BJ (cell line): ENCODE results near the gene MAFF. TPM values are rescaled to one million over a fixed set of nuclear protein-coding genes. Genes with fewer than 3 reads are reported as not detected.

Source experiments
- CTCF ChIA-PET: fragments of 350-600 bp; formaldehyde crosslinking; extraction: SDS; loops from one replicate; lab custom pipeline; 2021; ENCODE audit warnings: antibody characterized with exemption, inconsistent platforms; lab: Yijun Ruan, JAX
- POLR2A ChIA-PET: fragments of 300-600 bp; sonication (Branson Sonifier 250); formaldehyde crosslinking; extraction: SDS; loops from one replicate; lab custom pipeline; 2021; ENCODE audit warnings: antibody characterized with exemption; lab: Charles Lee
- DNase-seq: peaks from one replicate; pipeline ENCODE4 v3.0.0-alpha.2; 2011; ENCODE audit warnings: low read depth
- H3K27me3 ChIP-seq: 2 replicates; pipeline ENCODE4 v1.6.0; 2011; ENCODE audit warnings: low read length; ENCODE audit not compliant: control insufficient read depth, insufficient read depth
- H3K36me3 ChIP-seq: 2 replicates; pipeline ENCODE4 v1.5.1; 2011; ENCODE audit warnings: low read length; ENCODE audit not compliant: control insufficient read depth, insufficient read depth
- H3K4me3 ChIP-seq: 2 replicates; pipeline ENCODE4 v1.5.1; 2011; ENCODE audit warnings: low read depth, mild to moderate bottlenecking, control low read depth, low read length
- CTCF ChIP-seq: IDR thresholded peaks from 2 replicates; pipeline ENCODE4 v1.5.1; 2011; ENCODE audit warnings: low read depth, mild to moderate bottlenecking, control low read depth, inconsistent platforms, low read length, moderate library complexity; ENCODE audit not compliant: insufficient read depth
- polyA plus RNA-seq: library from polyadenylated mRNA; depleted of rRNA; stranded (reverse); fragments of >200 nt; gene quantifications from 2 replicates; pipeline ENCODE4 v1.2.3, GENCODE V29; 2011

The MAFF gene
- polyA plus RNA-seq, 1 experiment: 14.8 TPM

- no peak overlapping the region for H3K4me3 ChIP-seq
- CTCF ChIA-PET: no interaction called here
Observed at GRCh38 chr22:38170469-38170868, 31.3 kb upstream of the MAFF start.

GRCh38 chr22:38171927-38172831 is 29.6 kb upstream of the MAFF start:
- ChIA-PET CTCF (interaction anchor here (0.7 to 0.9 kb wide), 2 partner anchors 18 to 58 kb away, joined by 3 read pairs; no protein-coding TSS in a partner anchor), POLR2A (no interaction called here)
- no peak for DNase-seq
- H3K27me3 ChIP-seq: no peaks in the 10 kb centered on the region
- no peaks in the 10 kb centered on the region for H3K36me3 ChIP-seq
- TF ChIP-seq CTCF: no peak
- no peak overlapping the region for H3K4me3 ChIP-seq

More at GRCh38 chr22:38170469-38170868, 31.3 kb upstream of the MAFF start:
- POLR2A ChIA-PET: no interaction called here
- no peak for TF ChIP-seq CTCF
- H3K27me3 ChIP-seq: no peaks in the 10 kb centered on the region
- H3K36me3 ChIP-seq: no peaks in the 10 kb centered on the region
- DNase-seq: no peak

- no peak overlapping the region for H3K4me3 ChIP-seq
- TF ChIP-seq CTCF: no peak
- ChIA-PET POLR2A (no interaction called here), CTCF (interaction anchor here (0.7 kb wide), 1 partner anchor 58 kb away, joined by 3 read pairs; no protein-coding TSS in a partner anchor)
- DNase-seq: no peak
- no peaks in the 10 kb centered on the region for H3K36me3 ChIP-seq
- no peaks in the 10 kb centered on the region for H3K27me3 ChIP-seq
Observed at GRCh38 chr22:38172832-38173640, 28.8 kb upstream of the MAFF start.

GRCh38 chr22:38173641-38173906 is 28.2 kb upstream of the MAFF start:
- H3K36me3 ChIP-seq: no peaks in the 10 kb centered on the region
- no peak overlapping the region for H3K4me3 ChIP-seq
- DNase-seq: no peak
- TF ChIP-seq CTCF: no peak
- POLR2A ChIA-PET: interaction anchor here (0.7 kb wide), 1 partner anchor 116 kb away, joined by 3 read pairs; the partner anchor contains the start of gene PICK1
- CTCF ChIA-PET: no interaction called here
- no peaks in the 10 kb centered on the region for H3K27me3 ChIP-seq

- no peaks in the 10 kb centered on the region for H3K36me3 ChIP-seq
- H3K4me3 ChIP-seq: no peak overlapping the region
- no peaks in the 10 kb centered on the region for H3K27me3 ChIP-seq
- no peak for TF ChIP-seq CTCF
- POLR2A ChIA-PET: no interaction called here
- CTCF ChIA-PET: no interaction called here
- no peak for DNase-seq
Observed at GRCh38 chr22:38174626-38175025, 27.2 kb upstream of the MAFF start.
